Osteocyte (in vitro differentiated cells): ENCODE measurements around the gene SPARCL1. TPM values are rescaled to one million over a fixed set of nuclear protein-coding genes. Genes with fewer than 3 reads are reported as not detected.
"Not testable (repeated sequence)": the region's sequence is repeated elsewhere in the genome, so short reads cannot be mapped to it uniquely, and the experiment has no call there.

Source experiments
- DNase-seq: peaks from one replicate; pipeline ENCODE4 v3.0.0; 2021; ENCODE audit warnings: mixed read lengths; ENCODE audit not compliant: unreplicated experiment; ENCODE audit errors: extremely low spot score
- H3K27ac Mint-ChIP-seq: one replicate; pipeline ENCODE4 v1.8.0; 2021; ENCODE audit warnings: mild to moderate bottlenecking, mixed read lengths; ENCODE audit not compliant: unreplicated experiment
- H3K27me3 Mint-ChIP-seq: one replicate; pipeline ENCODE4 v1.8.0; 2021; ENCODE audit warnings: mixed read lengths; ENCODE audit not compliant: unreplicated experiment
- H3K36me3 Mint-ChIP-seq: one replicate; pipeline ENCODE4 v1.8.0; 2021; ENCODE audit warnings: mixed read lengths; ENCODE audit not compliant: unreplicated experiment
- H3K4me1 Mint-ChIP-seq: one replicate; pipeline ENCODE4 v1.8.0; 2021; ENCODE audit warnings: mixed read lengths; ENCODE audit not compliant: unreplicated experiment
- H3K4me3 Mint-ChIP-seq: one replicate; pipeline ENCODE4 v1.8.0; 2021; ENCODE audit warnings: mild to moderate bottlenecking, moderate library complexity, mixed read lengths; ENCODE audit not compliant: unreplicated experiment
- H3K9me3 Mint-ChIP-seq: one replicate; pipeline ENCODE4 v1.8.0; 2021; ENCODE audit warnings: mixed read lengths; ENCODE audit not compliant: unreplicated experiment
- total RNA-seq: library from RNA; stranded (reverse); gene quantifications from 2 replicates; pipeline ENCODE4 v1.2.1, GENCODE V29; 2021
- TF ChIP-seq, protein P1 (sequence below): fragments of 200-600 bp; sonication (generic); IDR thresholded peaks from 2 replicates; pipeline ENCODE4 v1.5.0; 2021; ENCODE audit warnings: antibody characterized with exemption, mild to moderate bottlenecking, moderate library complexity

The SPARCL1 gene
- total RNA-seq, 1 donor from 2014 or later: 4.0 TPM

DNA sequence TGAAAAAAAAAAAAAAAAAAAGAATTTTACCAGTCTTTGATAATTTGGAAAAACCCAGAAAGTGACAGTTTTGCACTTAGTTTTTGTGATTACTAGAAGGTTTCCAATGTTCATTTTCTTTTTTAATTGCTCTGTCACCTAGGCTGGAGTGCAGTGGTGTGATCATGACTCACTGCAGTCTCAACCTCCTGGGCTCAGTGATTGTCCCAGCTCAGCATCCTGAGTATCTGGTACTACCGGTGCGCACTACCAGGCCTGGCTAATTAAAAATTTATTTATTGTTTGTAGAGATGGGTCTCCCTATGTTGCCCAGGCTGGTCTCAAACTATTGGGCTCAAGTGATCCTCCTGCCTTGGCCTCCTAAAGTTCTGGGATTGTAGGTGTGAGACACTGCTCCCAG is 103.5 kb downstream of the SPARCL1 start:
- TF ChIP-seq, protein P1, sequence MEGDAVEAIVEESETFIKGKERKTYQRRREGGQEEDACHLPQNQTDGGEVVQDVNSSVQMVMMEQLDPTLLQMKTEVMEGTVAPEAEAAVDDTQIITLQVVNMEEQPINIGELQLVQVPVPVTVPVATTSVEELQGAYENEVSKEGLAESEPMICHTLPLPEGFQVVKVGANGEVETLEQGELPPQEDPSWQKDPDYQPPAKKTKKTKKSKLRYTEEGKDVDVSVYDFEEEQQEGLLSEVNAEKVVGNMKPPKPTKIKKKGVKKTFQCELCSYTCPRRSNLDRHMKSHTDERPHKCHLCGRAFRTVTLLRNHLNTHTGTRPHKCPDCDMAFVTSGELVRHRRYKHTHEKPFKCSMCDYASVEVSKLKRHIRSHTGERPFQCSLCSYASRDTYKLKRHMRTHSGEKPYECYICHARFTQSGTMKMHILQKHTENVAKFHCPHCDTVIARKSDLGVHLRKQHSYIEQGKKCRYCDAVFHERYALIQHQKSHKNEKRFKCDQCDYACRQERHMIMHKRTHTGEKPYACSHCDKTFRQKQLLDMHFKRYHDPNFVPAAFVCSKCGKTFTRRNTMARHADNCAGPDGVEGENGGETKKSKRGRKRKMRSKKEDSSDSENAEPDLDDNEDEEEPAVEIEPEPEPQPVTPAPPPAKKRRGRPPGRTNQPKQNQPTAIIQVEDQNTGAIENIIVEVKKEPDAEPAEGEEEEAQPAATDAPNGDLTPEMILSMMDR: no peak
- H3K36me3 Mint-ChIP-seq: no peaks in the 10 kb centered on the region
- H3K27me3 Mint-ChIP-seq: no peaks in the 10 kb centered on the region
- no peak overlapping the region for H3K27ac Mint-ChIP-seq
- H3K4me1 Mint-ChIP-seq: peaks cover 24% of the 10 kb centered on the region
- no peak overlapping the region for H3K4me3 Mint-ChIP-seq
- H3K9me3 Mint-ChIP-seq: no peaks in the 10 kb centered on the region
- no peak for DNase-seq

DNA sequence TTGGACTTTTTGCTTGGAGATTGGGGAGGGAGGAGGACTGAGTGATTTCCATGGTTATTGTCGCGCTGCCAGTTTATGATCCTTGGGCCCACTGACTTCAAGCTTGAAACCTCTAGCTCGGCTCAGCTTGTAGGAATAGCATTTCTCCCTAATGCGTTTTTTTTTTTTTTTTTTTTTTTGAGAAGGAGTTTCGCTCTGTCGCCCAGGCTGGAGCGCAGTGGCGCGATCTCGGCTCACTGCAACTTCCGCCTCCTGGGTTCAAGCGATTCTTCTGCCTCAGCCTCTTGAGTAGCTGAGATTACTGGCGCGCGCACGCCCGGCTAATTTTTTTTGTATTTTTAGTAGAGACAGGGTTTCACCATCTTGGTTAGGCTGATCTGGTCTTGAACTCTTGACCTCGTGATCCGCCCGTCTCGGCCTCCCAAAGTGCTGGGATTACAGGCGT is 105.1 kb downstream of the SPARCL1 start:
- Mint-ChIP-seq H3K4me1 (peaks cover 22% of the 10 kb centered on the region), H3K4me3 (peak overlapping the region; percentile 88)
- not testable (repeated sequence) for H3K27me3 Mint-ChIP-seq, DNase-seq, H3K27ac Mint-ChIP-seq, H3K36me3 Mint-ChIP-seq, H3K9me3 Mint-ChIP-seq

Other genes starting within 250 kb of the SPARCL1 start
- 0.16 TPM in 1 of 2 replicates, not detected in the other for gene HSD17B13, start 206.5 kb downstream of the SPARCL1 start, total RNA-seq
- 21.8 and 23.8 TPM in 2 replicates for gene HSD17B11, start 138.2 kb downstream of the SPARCL1 start, total RNA-seq
- 23.6 and 25.5 TPM in 2 replicates for gene NUDT9, start 106.8 kb downstream of the SPARCL1 start, total RNA-seq
- gene DSPP, start 79.2 kb upstream of the SPARCL1 start, total RNA-seq: not detected in 2 replicates
- not detected in 2 replicates for gene DMP1, start 120.9 kb upstream of the SPARCL1 start, total RNA-seq